Esophagus muscularis mucosa (tissue), 4 donors: ENCODE measurements around the gene PPP2R5D. TPM values are rescaled to one million over a fixed set of nuclear protein-coding genes. Genes with fewer than 3 reads are reported as not detected.

ENCODE experiments used
- DNase-seq: peaks from one replicate; pipeline ENCODE4 v3.0.0-alpha.2; 2017; ENCODE audit errors: extremely low spot score
- H3K27ac ChIP-seq, 4 donors: fragments of 200-600 bp; sonication (generic); replicated peaks in 1 of 4; 1 replicate in 3 of 4; 2 replicates in 1 of 4; pipeline ENCODE4 v1.5.1; 2016 to 2019; ENCODE audit warnings: mild to moderate bottlenecking in 1 of 4
- H3K27me3 ChIP-seq, 4 donors: fragments of 200-600 bp; sonication (generic); one replicate each; pipeline versions ENCODE4 v1.5.1 to v1.6.0; 2016 to 2019
- H3K36me3 ChIP-seq, 4 donors: fragments of 200-600 bp; sonication (generic); one replicate each; pipeline ENCODE4 v1.5.1; 2016 to 2019
- H3K4me1 ChIP-seq, 4 donors: fragments of 200-600 bp; sonication (generic); one replicate each; pipeline ENCODE4 v1.5.1; 2016 to 2019
- H3K4me3 ChIP-seq, 4 donors: fragments of 200-600 bp; sonication (generic); 1 replicate in 2 of 4; 2 replicates in 2 of 4; pipeline ENCODE4 v1.5.1; 2016 to 2019; ENCODE audit warnings: mild to moderate bottlenecking in 4 of 4, moderate library complexity in 1 of 4
- H3K9me3 ChIP-seq, 4 donors: fragments of 200-600 bp; sonication (generic); 1 replicate in 3 of 4; 2 replicates in 1 of 4; pipeline ENCODE4 v1.5.1; 2016 to 2019
- EP300 ChIP-seq: sonication (generic); formaldehyde crosslinking; IDR thresholded peaks from one replicate; pipeline ENCODE4 v1.6.1; 2017; ENCODE audit warnings: antibody characterized with exemption
- POLR2A ChIP-seq: fragments of 450-650 bp; IDR thresholded peaks from one replicate; pipeline ENCODE4 v1.6.1; 2017; ENCODE audit warnings: antibody characterized with exemption, moderate library complexity, mild to moderate bottlenecking, low read depth
- POLR2AphosphoS5 ChIP-seq, 2 donors: sonication (generic); formaldehyde crosslinking; IDR thresholded peaks; one replicate each; pipeline ENCODE4 v1.6.1; 2017; ENCODE audit warnings: antibody characterized with exemption in 2 of 2
- WGBS: methylation state at CpG from one replicate; pipeline ENCODE4 v1.1.5; 2018; 5-methylcytosine and 5-hydroxymethylcytosine counted together
- intact Hi-C: fragments of 100-400 bp; cut with DNase I; formaldehyde crosslinking; loops from one replicate; pipeline ENCODE4 v1.15.1; 2023
- total RNA-seq, 4 donors: library from RNA; depleted of rRNA; stranded (reverse); fragments of >200 nt; gene quantifications; one replicate each; pipeline versions ENCODE4 v1.1.0 to v1.2.1, GENCODE V29; 2016
- TF ChIP-seq, protein P1 (sequence below), 3 experiments: fragments of 200-600 bp in 2 of 3; fragments of 450-650 bp in 1 of 3; sonication (generic) in 2 of 3; IDR thresholded peaks; one replicate each; pipeline ENCODE4 v1.5.1; 2017 to 2019; ENCODE audit warnings: antibody characterized with exemption in 3 of 3, mild to moderate bottlenecking in 2 of 3, moderate library complexity in 1 of 3

PPP2R5D gene
- total RNA-seq, 4 donors from 2014 or later: 35.3 to 48.2 (median 42.4) TPM

GRCh38 chr6:42960243-42961019 lies 23.9 kb upstream of the PPP2R5D start, which contains the start of gene GNMT:
Gene GNMT (plus strand): TSS chr6:42960754. CDS start chr6:42960768, 14 bp downstream.
- H3K9me3 ChIP-seq: no peaks in the 10 kb centered on the region
- peaks cover 13 to 37% (median 34%) of the 10 kb centered on the region in 4 donors for H3K36me3 ChIP-seq
- no peak for DNase-seq
- H3K27me3 ChIP-seq: no peaks in the 10 kb centered on the region
- H3K27ac ChIP-seq: peak within 1 kb of the TSS in 2 of 4 donors; percentile 33 to 47
- H3K4me3 ChIP-seq: peak within 1 kb of the TSS; percentile 54 to 61 (median 59)
- intact Hi-C loops: no loop called here
- peaks cover 9 to 22% (median 20%) of the 10 kb centered on the region in 4 donors for H3K4me1 ChIP-seq
- 7% methylated on average over 38 of the region's 62 CpGs for WGBS
- TF ChIP-seq EP300 (no peak), POLR2AphosphoS5 (IDR thresholded peaks at IDR 0.05) (peak in 1 of 2 donors; percentile 41)
- TF ChIP-seq, protein P1, sequence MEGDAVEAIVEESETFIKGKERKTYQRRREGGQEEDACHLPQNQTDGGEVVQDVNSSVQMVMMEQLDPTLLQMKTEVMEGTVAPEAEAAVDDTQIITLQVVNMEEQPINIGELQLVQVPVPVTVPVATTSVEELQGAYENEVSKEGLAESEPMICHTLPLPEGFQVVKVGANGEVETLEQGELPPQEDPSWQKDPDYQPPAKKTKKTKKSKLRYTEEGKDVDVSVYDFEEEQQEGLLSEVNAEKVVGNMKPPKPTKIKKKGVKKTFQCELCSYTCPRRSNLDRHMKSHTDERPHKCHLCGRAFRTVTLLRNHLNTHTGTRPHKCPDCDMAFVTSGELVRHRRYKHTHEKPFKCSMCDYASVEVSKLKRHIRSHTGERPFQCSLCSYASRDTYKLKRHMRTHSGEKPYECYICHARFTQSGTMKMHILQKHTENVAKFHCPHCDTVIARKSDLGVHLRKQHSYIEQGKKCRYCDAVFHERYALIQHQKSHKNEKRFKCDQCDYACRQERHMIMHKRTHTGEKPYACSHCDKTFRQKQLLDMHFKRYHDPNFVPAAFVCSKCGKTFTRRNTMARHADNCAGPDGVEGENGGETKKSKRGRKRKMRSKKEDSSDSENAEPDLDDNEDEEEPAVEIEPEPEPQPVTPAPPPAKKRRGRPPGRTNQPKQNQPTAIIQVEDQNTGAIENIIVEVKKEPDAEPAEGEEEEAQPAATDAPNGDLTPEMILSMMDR (IDR thresholded peaks at IDR 0.05): no peak

DNA sequence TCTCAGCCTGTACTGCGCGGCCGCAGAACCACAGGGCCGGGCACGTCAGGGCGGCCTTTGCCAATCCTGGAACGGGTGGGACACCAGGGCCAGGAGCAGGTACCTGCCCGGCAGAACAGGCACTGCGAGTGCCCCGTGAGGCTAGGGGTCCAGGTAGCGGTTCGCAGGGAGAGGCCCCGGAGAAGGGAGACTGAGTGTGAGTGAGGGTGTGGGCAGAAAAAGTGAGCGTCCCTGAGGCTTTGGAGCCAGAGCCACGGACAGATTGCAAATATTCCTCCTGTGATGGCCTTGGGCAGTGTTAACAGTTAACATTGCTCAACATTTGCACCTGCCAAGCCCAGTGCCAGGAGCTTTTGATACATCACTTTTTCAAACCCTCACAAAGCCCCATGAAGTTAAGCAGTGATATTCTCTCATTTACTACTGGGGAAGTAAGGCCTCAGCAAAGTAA lies 23.3 kb upstream of the PPP2R5D start:
- DNase-seq: no peak
- H3K36me3 ChIP-seq: peaks cover 17 to 43% (median 40%) of the 10 kb centered on the region in 4 donors
- H3K27ac ChIP-seq: peak overlapping the region in 2 of 4 donors; percentile 33 to 47
- peaks cover 9 to 22% (median 20%) of the 10 kb centered on the region in 4 donors for H3K4me1 ChIP-seq
- H3K9me3 ChIP-seq: no peaks in the 10 kb centered on the region
- TF ChIP-seq EP300 (no peak), POLR2A (no peak), POLR2AphosphoS5 (IDR thresholded peaks at IDR 0.05) (no peak)
- TF ChIP-seq, protein P1 (IDR thresholded peaks at IDR 0.05): no peak
- H3K4me3 ChIP-seq: peak overlapping the region; percentile 54 to 61 (median 59)
- H3K27me3 ChIP-seq: no peaks in the 10 kb centered on the region
- intact Hi-C loops: no loop called here
- WGBS: 29% methylated on average over 13 of the region's 15 CpGs

GRCh38 chr6:42962096-42962495 lies 22.3 kb upstream of the PPP2R5D start:
- intact Hi-C loops: no loop called here
- 92% methylated on average over 12 of the region's 12 CpGs for WGBS

DNA sequence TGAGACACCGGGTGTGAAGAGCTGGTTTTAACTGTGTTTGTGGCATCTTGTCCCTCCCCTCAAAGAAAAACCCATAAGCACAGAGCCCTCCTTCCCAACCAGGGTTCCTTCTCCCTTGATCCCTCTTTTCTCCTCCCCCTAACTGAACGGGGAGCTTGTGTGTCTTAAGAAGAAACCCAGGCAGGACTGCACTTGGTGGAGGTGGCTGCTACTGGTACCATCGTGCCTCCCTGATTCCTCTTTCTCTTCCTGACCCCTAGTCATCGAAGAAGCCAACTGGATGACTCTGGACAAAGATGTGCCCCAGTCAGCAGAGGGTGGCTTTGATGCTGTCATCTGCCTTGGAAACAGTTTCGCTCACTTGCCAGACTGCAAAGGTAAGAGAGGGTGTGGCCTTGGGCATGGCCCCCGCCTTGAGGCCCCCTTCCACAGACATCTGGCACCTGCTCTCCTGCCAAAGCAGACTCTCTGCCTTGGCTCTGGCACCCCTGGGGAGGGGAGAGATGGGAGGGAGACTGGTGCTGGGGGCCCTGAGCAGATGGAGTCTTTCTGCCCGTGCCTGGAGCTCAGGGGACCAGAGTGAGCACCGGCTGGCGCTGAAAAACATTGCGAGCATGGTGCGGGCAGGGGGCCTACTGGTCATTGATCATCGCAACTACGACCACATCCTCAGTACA lies 21.7 kb upstream of the PPP2R5D start:
- H3K27ac ChIP-seq: no peak overlapping the region
- no peak for DNase-seq
- H3K4me3 ChIP-seq: no peak overlapping the region
- 92% methylated on average over 12 of the region's 13 CpGs for WGBS
- peaks cover 9 to 22% (median 20%) of the 10 kb centered on the region in 4 donors for H3K4me1 ChIP-seq
- H3K27me3 ChIP-seq: no peaks in the 10 kb centered on the region
- TF ChIP-seq POLR2A (no peak), POLR2AphosphoS5 (IDR thresholded peaks at IDR 0.05) (no peak), EP300 (no peak)
- TF ChIP-seq, protein P1 (IDR thresholded peaks at IDR 0.05): no peak
- H3K9me3 ChIP-seq: no peaks in the 10 kb centered on the region
- peaks cover 24 to 59% (median 54%) of the 10 kb centered on the region in 4 donors for H3K36me3 ChIP-seq
- intact Hi-C loops: no loop called here

More at GRCh38 chr6:42962096-42962495, 22.3 kb upstream of the PPP2R5D start:
- TF ChIP-seq EP300 (no peak), POLR2A (no peak), POLR2AphosphoS5 (IDR thresholded peaks at IDR 0.05) (no peak)
- TF ChIP-seq, protein P1 (IDR thresholded peaks at IDR 0.05): no peak
- Histone ChIP-seq H3K27ac (no peak overlapping the region), H3K36me3 (peaks cover 24 to 53% (median 49%) of the 10 kb centered on the region in 4 donors), H3K4me3 (no peak overlapping the region), H3K9me3 (no peaks in the 10 kb centered on the region), H3K4me1 (peaks cover 9 to 22% (median 20%) of the 10 kb centered on the region in 4 donors), H3K27me3 (no peaks in the 10 kb centered on the region)
- DNase-seq: no peak
